HepG2 (cell line): Measurements from ENCODE around the gene RAD23A. TPM values are rescaled to one million over a fixed set of nuclear protein-coding genes. Genes with fewer than 3 reads are reported as not detected.

Experiments
- CHCHD3 ChIP-seq: sonication (generic); formaldehyde crosslinking; IDR thresholded peaks from 2 replicates; pipeline ENCODE4 v1.8.0; 2022; ENCODE audit warnings: mild to moderate bottlenecking, missing genetic modification reagents, moderate library complexity
- FOXC1 ChIP-seq: sonication (generic); formaldehyde crosslinking; IDR thresholded peaks from 2 replicates; pipeline ENCODE4 v1.8.0; 2022; ENCODE audit warnings: mild to moderate bottlenecking, missing genetic modification reagents, borderline replicate concordance
- GLI4 ChIP-seq: sonication (generic); formaldehyde crosslinking; IDR thresholded peaks from 2 replicates; pipeline ENCODE4 v1.5.1; 2020; ENCODE audit warnings: missing genetic modification reagents, mild to moderate bottlenecking, moderate library complexity, borderline replicate concordance
- MIXL1 ChIP-seq: IDR thresholded peaks from 2 replicates; pipeline ENCODE4 v1.6.1; 2016
- NAIF1 ChIP-seq: sonication (generic); formaldehyde crosslinking; IDR thresholded peaks from 2 replicates; pipeline ENCODE4 v1.5.0; 2020; ENCODE audit warnings: mild to moderate bottlenecking, missing genetic modification reagents, borderline replicate concordance
- PAF1 ChIP-seq: IDR thresholded peaks from 2 replicates; pipeline ENCODE4 v1.6.1; 2016; ENCODE audit warnings: missing genetic modification reagents, missing compliant biosample characterization
- PHF21A ChIP-seq: sonication (generic); formaldehyde crosslinking; IDR thresholded peaks from 2 replicates; pipeline ENCODE4 v1.5.0; 2020; ENCODE audit warnings: mild to moderate bottlenecking, missing genetic modification reagents
- PHF5A ChIP-seq: IDR thresholded peaks from one replicate; pipeline ENCODE4 v1.6.1; 2018; ENCODE audit warnings: low read depth, missing genetic modification reagents; ENCODE audit not compliant: unreplicated experiment
- PHF8 ChIP-seq: sonication (generic); formaldehyde crosslinking; IDR thresholded peaks from 2 replicates; pipeline ENCODE4 v1.5.0; 2020; ENCODE audit warnings: missing genetic modification reagents
- REST ChIP-seq, 2 experiments: IDR thresholded peaks; 2 replicates each; pipeline ENCODE4 v1.6.1; 2011 to 2012; ENCODE audit warnings: low read length in 2 of 2, borderline replicate concordance in 1 of 2, low read depth in 1 of 2, mild to moderate bottlenecking in 1 of 2, moderate library complexity in 1 of 2
- ZBTB1 ChIP-seq: sonication (generic); formaldehyde crosslinking; IDR thresholded peaks from 2 replicates; pipeline ENCODE4 v1.4.0; 2020; ENCODE audit warnings: missing genetic modification reagents, borderline replicate concordance
- ZBTB8A ChIP-seq: sonication (generic); formaldehyde crosslinking; IDR thresholded peaks from 2 replicates; pipeline ENCODE4 v1.4.0; 2020; ENCODE audit warnings: mild to moderate bottlenecking, low read depth, missing genetic modification reagents, borderline replicate concordance
- ZFP91 ChIP-seq: sonication (generic); formaldehyde crosslinking; IDR thresholded peaks from 2 replicates; pipeline ENCODE4 v1.9.0; 2022; ENCODE audit warnings: missing genetic modification reagents, mild to moderate bottlenecking, borderline replicate concordance
- ZMAT3 ChIP-seq: sonication (generic); formaldehyde crosslinking; conservative IDR thresholded peaks from 2 replicates; pipeline ENCODE4 v1.7.0; 2021; ENCODE audit warnings: missing genetic modification reagents
- ZNF101 ChIP-seq: sonication (generic); formaldehyde crosslinking; IDR thresholded peaks from 2 replicates; pipeline ENCODE4 v1.4.0; 2020; ENCODE audit warnings: mild to moderate bottlenecking, low read depth, missing genetic modification reagents, borderline replicate concordance
- ZNF34 ChIP-seq: sonication (generic); formaldehyde crosslinking; IDR thresholded peaks from 2 replicates; pipeline ENCODE4 v1.4.0; 2020; ENCODE audit warnings: mild to moderate bottlenecking, missing genetic modification reagents, borderline replicate concordance
- ZNF564 ChIP-seq: sonication (generic); formaldehyde crosslinking; IDR thresholded peaks from 2 replicates; pipeline ENCODE4 v1.8.1; 2023; ENCODE audit warnings: mild to moderate bottlenecking, missing genetic modification reagents
- polyA plus RNA-seq, 8 experiments: library from polyadenylated mRNA; depleted of rRNA in 3 of 8; stranded (reverse) in 7 of 8; unstranded in 1 of 8; fragments of >200 nt; fragmentation: Illumina TruSeq in 4 of 8; extraction: Trizol in 4 of 8; gene quantifications; 2 replicates each; pipeline versions ENCODE4 v1.2.1 to v1.2.3, GENCODE V29; 2011 to 2016; ENCODE audit warnings: low read depth in 4 of 8, missing spikeins in 1 of 8, mixed read lengths in 1 of 8; ENCODE audit not compliant: insufficient read depth in 1 of 8
- total RNA-seq, 5 experiments: library from RNA; depleted of rRNA; stranded (reverse); fragments of >200 nt; fragmentation: Illumina TruSeq; extraction: Trizol; gene quantifications; 2 replicates each; pipeline ENCODE4 v1.2.3, GENCODE V29; 2016; ENCODE audit warnings: low read depth in 1 of 5
- TF ChIP-seq, protein P1 (sequence below): sonication (generic); formaldehyde crosslinking; conservative IDR thresholded peaks from 2 replicates; pipeline ENCODE4 v1.8.0; 2022; ENCODE audit warnings: mild to moderate bottlenecking, moderate library complexity, missing genetic modification reagents
- TF ChIP-seq, protein P2 (sequence below): sonication (generic); formaldehyde crosslinking; IDR thresholded peaks from 2 replicates; pipeline ENCODE4 v1.8.1; 2023; ENCODE audit warnings: mild to moderate bottlenecking, missing genetic modification reagents
- TF ChIP-seq, protein P3 (sequence below): sonication (generic); formaldehyde crosslinking; IDR thresholded peaks from 2 replicates; pipeline ENCODE4 v1.4.0; 2020; ENCODE audit warnings: missing genetic modification reagents

Gene RAD23A
- total and polyA plus RNA-seq, 2 of the 13 experiments (the other 11 are each of a cell fraction or from before 2014, with no cell fraction given), result 42.5 to 54.2 TPM

- TF ChIP-seq REST (IDR thresholded peaks at IDR 0.05; ENCODE audit: borderline replicate concordance in 1 of 2, low read depth in 1 of 2, low read length in 2 of 2) (no peak), CHCHD3 (CRISPR knock-in tag) (0 out of 2 replicates have a peak, but pooled peaks have one; percentile 21), ZMAT3 (CRISPR knock-in tag) (no peak), PAF1 (CRISPR knock-in tag) (no peak), ZNF34 (CRISPR knock-in tag) (no peak), PHF21A (CRISPR knock-in tag) (no peak), NAIF1 (CRISPR knock-in tag) (no peak), PHF8 (peak; percentile 66), ZNF101 (CRISPR knock-in tag) (no peak), ZFP91 (CRISPR knock-in tag) (no peak), ZBTB1 (CRISPR knock-in tag) (no peak), MIXL1 (CRISPR knock-in tag) (no peak), GLI4 (CRISPR knock-in tag) (no peak; the same call in 1 of the 2 replicates), PHF5A (CRISPR knock-in tag) (no peak), FOXC1 (CRISPR knock-in tag) (0 out of 2 replicates have a peak, but pooled peaks have one; percentile 2), ZBTB8A (no peak), ZNF564 (CRISPR knock-in tag) (no peak)
- TF ChIP-seq, protein P1, sequence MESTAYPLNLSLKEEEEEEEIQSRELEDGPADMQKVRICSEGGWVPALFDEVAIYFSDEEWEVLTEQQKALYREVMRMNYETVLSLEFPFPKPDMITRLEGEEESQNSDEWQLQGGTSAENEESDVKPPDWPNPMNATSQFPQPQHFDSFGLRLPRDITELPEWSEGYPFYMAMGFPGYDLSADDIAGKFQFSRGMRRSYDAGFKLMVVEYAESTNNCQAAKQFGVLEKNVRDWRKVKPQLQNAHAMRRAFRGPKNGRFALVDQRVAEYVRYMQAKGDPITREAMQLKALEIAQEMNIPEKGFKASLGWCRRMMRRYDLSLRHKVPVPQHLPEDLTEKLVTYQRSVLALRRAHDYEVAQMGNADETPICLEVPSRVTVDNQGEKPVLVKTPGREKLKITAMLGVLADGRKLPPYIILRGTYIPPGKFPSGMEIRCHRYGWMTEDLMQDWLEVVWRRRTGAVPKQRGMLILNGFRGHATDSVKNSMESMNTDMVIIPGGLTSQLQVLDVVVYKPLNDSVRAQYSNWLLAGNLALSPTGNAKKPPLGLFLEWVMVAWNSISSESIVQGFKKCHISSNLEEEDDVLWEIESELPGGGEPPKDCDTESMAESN (CRISPR knock-in tag), result no peak
- TF ChIP-seq, protein P2, sequence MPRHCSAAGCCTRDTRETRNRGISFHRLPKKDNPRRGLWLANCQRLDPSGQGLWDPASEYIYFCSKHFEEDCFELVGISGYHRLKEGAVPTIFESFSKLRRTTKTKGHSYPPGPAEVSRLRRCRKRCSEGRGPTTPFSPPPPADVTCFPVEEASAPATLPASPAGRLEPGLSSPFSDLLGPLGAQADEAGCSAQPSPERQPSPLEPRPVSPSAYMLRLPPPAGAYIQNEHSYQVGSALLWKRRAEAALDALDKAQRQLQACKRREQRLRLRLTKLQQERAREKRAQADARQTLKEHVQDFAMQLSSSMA (CRISPR knock-in tag), result no peak
- TF ChIP-seq, protein P3, sequence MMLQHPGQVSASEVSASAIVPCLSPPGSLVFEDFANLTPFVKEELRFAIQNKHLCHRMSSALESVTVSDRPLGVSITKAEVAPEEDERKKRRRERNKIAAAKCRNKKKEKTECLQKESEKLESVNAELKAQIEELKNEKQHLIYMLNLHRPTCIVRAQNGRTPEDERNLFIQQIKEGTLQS, result no peak
Measured at GRCh38 chr19:12995596-12996405, 50.1 kb downstream of the RAD23A start (continued).
